GM06990 (cell line): ENCODE results near the gene PKHD1.
A peak's percentile ranks its signal among the peaks of the same experiment; 100 is the strongest.

ENCODE experiments used
- DNase-seq: peaks from one replicate; pipeline ENCODE4 v3.0.0-alpha.2; 2011; ENCODE audit not compliant: insufficient read length; ENCODE audit errors: extremely low read depth
- H3K27me3 ChIP-seq: replicated peaks from 2 replicates; pipeline ENCODE4 v1.6.0; 2011; ENCODE audit warnings: low read length; ENCODE audit not compliant: control insufficient read depth, insufficient read depth
- H3K36me3 ChIP-seq: 2 replicates; pipeline ENCODE4 v1.5.1; 2011; ENCODE audit warnings: low read length; ENCODE audit not compliant: control insufficient read depth, insufficient read depth
- H3K4me3 ChIP-seq: replicated peaks from 2 replicates; pipeline ENCODE4 v1.5.1; 2011; ENCODE audit warnings: low read depth, mild to moderate bottlenecking, control low read depth, low read length
- CTCF ChIP-seq: IDR thresholded peaks from 2 replicates; pipeline ENCODE4 v1.5.1; 2011; ENCODE audit warnings: low read length, control low read depth, mild to moderate bottlenecking, inconsistent platforms; ENCODE audit not compliant: insufficient read depth, poor library complexity, severe bottlenecking

PKHD1 gene

GRCh38 chr6:52041134-52041533 lies 46.3 kb downstream of the PKHD1 start:
- Histone ChIP-seq H3K27me3 (no peaks in the 10 kb centered on the region), H3K36me3 (no peaks in the 10 kb centered on the region), H3K4me3 (no peak overlapping the region)
- TF ChIP-seq CTCF: no peak
- DNase-seq: no peak

GRCh38 chr6:52027699-52028098 lies 59.7 kb downstream of the PKHD1 start:
- TF ChIP-seq CTCF: no peak
- DNase-seq: no peak
- Histone ChIP-seq H3K4me3 (no peak overlapping the region), H3K27me3 (no peaks in the 10 kb centered on the region), H3K36me3 (no peaks in the 10 kb centered on the region)

GRCh38 chr6:52024451-52025068 lies 62.9 kb downstream of the PKHD1 start:
- DNase-seq: no peak
- no peak for TF ChIP-seq CTCF
- Histone ChIP-seq H3K4me3 (no peak overlapping the region), H3K36me3 (no peaks in the 10 kb centered on the region), H3K27me3 (no peaks in the 10 kb centered on the region; the same call in 1 of the 2 replicates)

GRCh38 chr6:52022675-52023074 lies 64.7 kb downstream of the PKHD1 start:
- DNase-seq: no peak
- TF ChIP-seq CTCF: no peak
- no peak overlapping the region for H3K4me3 ChIP-seq
- no peaks in the 10 kb centered on the region; the same call in 1 of the 2 replicates for H3K27me3 ChIP-seq
- H3K36me3 ChIP-seq: no peaks in the 10 kb centered on the region

- DNase-seq: no peak
- H3K27me3 ChIP-seq: no peaks in the 10 kb centered on the region; the same call in 1 of the 2 replicates
- peak; percentile 45 for TF ChIP-seq CTCF
- H3K36me3 ChIP-seq: no peaks in the 10 kb centered on the region
- no peak overlapping the region for H3K4me3 ChIP-seq
Measured at GRCh38 chr6:52020945-52021570, 66.4 kb downstream of the PKHD1 start.
